GM12872 (cell line): ENCODE data around the gene HNF4A.

Source experiments
- TF ChIP-seq, protein P1 (sequence below): IDR thresholded peaks from 3 replicates; pipeline ENCODE4 v1.5.1; 2011; ENCODE audit warnings: low read depth, mild to moderate bottlenecking, low read length, moderate library complexity; ENCODE audit not compliant: insufficient read depth

The HNF4A gene

DNA sequence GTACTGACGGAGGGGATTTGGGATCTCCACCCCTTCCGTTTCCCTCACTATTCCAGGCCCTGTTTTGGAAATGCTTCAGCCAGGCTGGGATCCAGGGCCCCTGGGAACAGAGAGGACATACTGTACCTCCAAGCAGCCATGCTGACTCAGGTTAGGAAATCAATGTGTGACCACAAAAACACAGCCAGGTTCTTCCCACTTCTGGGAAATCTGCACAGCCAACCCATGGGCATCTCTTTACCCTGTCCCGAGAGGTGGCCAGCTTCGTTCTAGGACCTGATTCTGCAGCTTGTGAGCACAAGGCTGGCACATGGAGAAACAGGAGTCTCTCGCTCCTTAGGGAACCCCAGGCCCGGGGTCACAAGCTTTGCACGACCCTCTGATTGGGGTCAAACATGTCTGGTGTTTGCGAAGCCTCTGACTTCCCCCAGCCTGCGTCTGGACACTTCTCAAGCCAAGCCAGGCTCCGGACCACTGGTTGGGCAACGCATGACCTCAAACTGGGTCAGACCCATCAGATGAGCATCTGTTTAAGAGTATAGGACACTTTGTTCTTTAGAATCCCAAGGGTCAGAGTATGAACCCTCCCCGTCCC is 111.9 kb downstream of the HNF4A start:
- TF ChIP-seq, protein P1, sequence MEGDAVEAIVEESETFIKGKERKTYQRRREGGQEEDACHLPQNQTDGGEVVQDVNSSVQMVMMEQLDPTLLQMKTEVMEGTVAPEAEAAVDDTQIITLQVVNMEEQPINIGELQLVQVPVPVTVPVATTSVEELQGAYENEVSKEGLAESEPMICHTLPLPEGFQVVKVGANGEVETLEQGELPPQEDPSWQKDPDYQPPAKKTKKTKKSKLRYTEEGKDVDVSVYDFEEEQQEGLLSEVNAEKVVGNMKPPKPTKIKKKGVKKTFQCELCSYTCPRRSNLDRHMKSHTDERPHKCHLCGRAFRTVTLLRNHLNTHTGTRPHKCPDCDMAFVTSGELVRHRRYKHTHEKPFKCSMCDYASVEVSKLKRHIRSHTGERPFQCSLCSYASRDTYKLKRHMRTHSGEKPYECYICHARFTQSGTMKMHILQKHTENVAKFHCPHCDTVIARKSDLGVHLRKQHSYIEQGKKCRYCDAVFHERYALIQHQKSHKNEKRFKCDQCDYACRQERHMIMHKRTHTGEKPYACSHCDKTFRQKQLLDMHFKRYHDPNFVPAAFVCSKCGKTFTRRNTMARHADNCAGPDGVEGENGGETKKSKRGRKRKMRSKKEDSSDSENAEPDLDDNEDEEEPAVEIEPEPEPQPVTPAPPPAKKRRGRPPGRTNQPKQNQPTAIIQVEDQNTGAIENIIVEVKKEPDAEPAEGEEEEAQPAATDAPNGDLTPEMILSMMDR = no peak

DNA sequence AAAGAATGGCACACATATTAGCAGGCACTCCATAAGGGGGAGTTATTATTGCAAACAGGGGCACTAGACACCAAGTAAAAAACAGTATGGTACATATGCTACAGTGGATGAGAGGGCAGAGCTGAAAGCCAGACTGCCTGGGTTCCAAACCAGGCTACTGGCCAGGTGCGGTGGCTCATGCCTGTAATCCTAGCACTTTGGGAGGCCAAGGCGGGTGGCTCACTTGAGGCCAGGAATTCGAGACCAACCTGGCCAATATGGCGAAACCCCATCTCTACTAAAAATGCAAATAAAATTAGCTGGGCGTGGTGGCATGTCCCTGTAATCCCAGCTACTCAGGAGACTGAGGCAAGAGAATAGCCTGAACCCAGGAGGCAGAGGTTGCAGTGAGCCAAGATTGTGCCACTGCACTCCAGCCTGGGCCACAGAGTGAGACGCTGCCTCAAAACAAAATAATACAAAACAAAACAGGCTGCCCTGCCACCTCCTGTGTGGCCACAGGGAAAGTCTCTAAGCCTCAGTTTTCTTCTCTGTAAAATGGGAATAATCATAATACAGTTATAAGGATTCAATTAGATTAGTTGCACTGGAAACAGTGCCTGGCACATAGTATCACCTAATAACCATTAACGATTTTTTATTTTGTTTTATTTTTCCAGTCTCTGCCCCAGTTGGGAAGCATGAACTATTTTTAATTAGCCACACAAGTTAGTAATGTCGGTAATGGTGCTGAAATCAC is 112.7 kb downstream of the HNF4A start:
- TF ChIP-seq, protein P1 = no peak

DNA sequence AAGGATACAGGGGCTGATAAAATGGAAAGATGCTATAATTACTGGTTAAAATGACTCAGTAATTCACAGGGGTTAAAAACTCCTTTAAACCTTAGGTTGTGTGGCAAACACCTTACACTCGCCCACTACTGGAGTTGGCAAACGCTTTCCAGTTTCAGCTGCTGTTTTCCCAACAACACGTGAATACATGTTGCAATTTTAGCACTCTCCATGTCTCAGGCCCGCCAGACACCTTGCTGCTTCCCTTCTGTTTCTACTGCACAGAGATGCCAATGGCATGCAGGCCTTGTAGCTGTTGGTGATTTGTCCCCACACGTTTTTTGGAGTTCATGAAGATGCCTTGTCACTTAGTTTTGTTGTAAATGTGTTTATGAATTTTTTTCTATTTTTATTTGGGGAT is 114.8 kb downstream of the HNF4A start:
- TF ChIP-seq, protein P1 = no peak

DNA sequence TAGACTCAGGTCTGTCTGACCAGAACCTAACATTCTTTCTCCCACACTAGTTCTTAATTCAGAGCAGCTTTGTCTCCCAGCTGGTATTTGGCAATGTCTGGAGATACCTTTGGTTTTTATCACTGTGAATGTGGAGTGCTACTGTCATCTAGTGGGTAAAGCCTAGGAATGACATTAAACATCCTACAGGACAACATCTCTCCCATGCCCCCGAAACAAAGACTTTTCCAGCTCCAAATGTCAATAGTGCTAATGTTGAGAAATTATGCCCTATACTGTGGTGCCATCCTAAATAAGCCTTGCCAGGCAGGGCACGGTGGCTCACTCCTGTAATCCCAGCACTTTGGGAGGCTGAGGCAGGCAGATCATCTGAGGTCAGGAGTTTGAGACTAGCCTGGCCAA is 116.0 kb downstream of the HNF4A start:
- TF ChIP-seq, protein P1 = peak; percentile 37; the same call in 1 of the 3 replicates

DNA sequence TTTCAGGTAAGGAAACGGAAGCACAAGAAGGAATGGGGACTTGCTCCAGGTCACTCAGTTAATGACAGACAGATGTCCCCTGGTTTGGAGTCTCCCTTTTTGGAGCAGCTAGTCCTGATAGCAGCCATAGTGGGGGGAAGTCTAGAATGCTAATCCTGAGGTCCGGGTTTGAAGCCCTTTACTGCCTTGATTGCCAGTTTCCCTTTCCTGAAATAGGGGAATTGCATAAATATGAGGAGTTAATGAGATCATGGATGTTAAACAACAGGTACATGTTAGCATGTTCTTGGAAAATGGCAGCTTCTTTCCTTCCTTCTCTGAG is 119.8 kb downstream of the HNF4A start:
- TF ChIP-seq, protein P1 = no peak

DNA sequence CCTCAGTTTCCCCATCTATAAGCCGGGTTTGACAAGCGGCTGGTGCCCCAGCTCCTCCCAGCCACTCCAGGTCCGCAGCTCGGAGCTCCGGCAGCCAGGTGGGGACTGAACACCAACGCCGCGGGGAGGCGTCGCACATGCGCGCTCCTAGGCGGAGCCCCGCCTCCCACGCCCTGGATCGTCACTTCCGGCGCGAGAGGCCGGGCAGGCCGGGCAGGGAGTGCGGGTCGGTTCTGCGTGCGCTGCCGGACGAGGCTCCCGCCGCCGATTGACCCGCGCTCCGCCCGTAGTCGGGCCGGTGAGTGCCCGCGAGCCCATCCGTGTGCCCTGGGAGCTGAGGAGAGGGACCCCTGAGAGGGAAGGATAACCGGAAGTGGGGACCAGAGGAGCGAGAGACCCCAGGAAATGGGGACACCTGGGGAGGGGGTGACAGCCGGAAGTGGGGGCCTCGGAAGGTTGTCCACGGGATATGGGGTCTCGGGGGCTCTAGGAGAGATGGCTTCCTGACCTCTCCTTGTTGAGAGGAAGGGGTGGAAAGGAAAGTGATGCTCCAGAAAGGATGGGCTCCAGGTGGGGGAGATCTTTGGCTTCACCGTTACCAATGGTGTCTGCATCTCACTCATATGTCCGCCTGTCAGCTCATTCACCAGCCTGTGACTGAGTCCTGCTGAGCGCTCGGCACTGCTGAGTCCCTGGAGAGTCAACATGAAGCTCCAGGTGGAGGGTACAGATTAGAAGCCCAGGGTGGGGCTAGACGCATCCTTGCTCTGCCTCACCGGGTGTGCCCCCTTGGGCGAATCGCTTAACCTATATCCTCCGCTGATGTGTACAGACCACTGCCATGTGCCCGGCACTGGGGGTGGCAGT is 120.4 kb downstream of the HNF4A start, which contains the start of gene TTPAL:
Gene TTPAL (plus strand): TSS at position 181 of the 867 bp plus-strand sequence. CDS start 4,126 bp downstream, outside the sequence.
- TF ChIP-seq, protein P1 = no peak

DNA sequence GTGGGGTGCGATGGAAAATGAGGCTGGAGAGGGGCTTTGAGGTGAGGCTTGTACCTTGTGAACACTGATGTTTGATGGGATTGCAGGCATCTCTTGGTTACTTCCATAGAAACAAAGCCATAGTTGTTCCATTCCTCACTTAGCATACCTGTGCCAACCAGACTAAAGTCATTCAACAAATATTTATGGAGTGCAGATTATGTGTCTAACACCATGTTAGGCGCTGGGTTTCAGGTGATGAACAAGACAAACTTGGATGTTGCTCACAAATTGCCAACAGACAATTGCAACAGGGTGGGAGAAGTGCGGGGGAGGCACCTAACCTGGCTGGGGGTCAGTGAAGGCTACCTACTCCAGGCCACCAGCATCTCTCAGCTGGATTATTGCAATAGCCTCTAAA is 121.7 kb downstream of the HNF4A start:
- TF ChIP-seq, protein P1 = no peak
